Transverse colon (tissue), 4 donors: ENCODE results near the gene RAB6D. TPM values are rescaled to one million over a fixed set of nuclear protein-coding genes. Genes with fewer than 3 reads are reported as not detected.
"Not testable (repeated sequence)": the region's sequence is repeated elsewhere in the genome, so short reads cannot be mapped to it uniquely, and the experiment has no call there.

ENCODE experiments used
- DNase-seq: peaks from one replicate; pipeline ENCODE4 v3.0.0-alpha.2; 2019
- H3K27ac ChIP-seq, 4 donors: fragments of 200-600 bp; sonication (generic); 2 replicates each; pipeline ENCODE4 v1.5.1; 2016 to 2018; ENCODE audit warnings: inconsistent platforms in 4 of 4
- H3K27me3 ChIP-seq: fragments of 200-600 bp; sonication (generic); 2 replicates; pipeline ENCODE4 v1.5.1; 2017; ENCODE audit warnings: inconsistent platforms
- H3K36me3 ChIP-seq, 4 donors: fragments of 200-600 bp; sonication (generic); 2 replicates each; pipeline ENCODE4 v1.5.1; 2017 to 2019; ENCODE audit warnings: inconsistent platforms in 4 of 4
- H3K4me1 ChIP-seq, 4 donors: fragments of 200-600 bp; sonication (generic); 2 replicates each; pipeline ENCODE4 v1.5.1; 2017 to 2020; ENCODE audit warnings: inconsistent platforms in 4 of 4
- H3K4me3 ChIP-seq, 4 donors: fragments of 200-600 bp; sonication (generic); 1 replicate in 1 of 4; 2 replicates in 3 of 4; pipeline versions ENCODE4 v1.5.1 to v1.6.1; 2017 to 2019; ENCODE audit warnings: inconsistent platforms in 4 of 4
- H3K9me3 ChIP-seq, 2 donors: fragments of 200-600 bp; sonication (generic); 2 replicates each; pipeline ENCODE4 v1.5.1; 2017 to 2019; ENCODE audit warnings: inconsistent platforms in 2 of 2
- CTCF ChIP-seq, 5 experiments: fragments of 200-600 bp in 3 of 5; fragments of 450-650 bp in 2 of 5; sonication (generic) in 3 of 5; IDR thresholded peaks; 1 replicate in 2 of 5; 2 replicates in 3 of 5; pipeline ENCODE4 v1.5.1; 2016 to 2017; ENCODE audit warnings: antibody characterized with exemption in 5 of 5, inconsistent platforms in 3 of 5, mild to moderate bottlenecking in 2 of 5, moderate library complexity in 1 of 5
- EP300 ChIP-seq: sonication (generic); formaldehyde crosslinking; IDR thresholded peaks from one replicate; pipeline ENCODE4 v1.6.1; 2017; ENCODE audit warnings: antibody characterized with exemption, low read depth
- POLR2A ChIP-seq: fragments of 450-650 bp; IDR thresholded peaks from one replicate; pipeline ENCODE4 v1.6.1; 2016; ENCODE audit warnings: antibody characterized with exemption, mild to moderate bottlenecking, moderate library complexity
- POLR2AphosphoS5 ChIP-seq, 3 donors: sonication (generic); formaldehyde crosslinking; IDR thresholded peaks; one replicate each; pipeline ENCODE4 v1.6.1; 2016; ENCODE audit warnings: antibody characterized with exemption in 3 of 3
- WGBS, 2 donors: methylation state at CpG; one replicate each; pipeline ENCODE4 v1.1.5; 2018; ENCODE audit warnings: low coverage in 1 of 2; 5-methylcytosine and 5-hydroxymethylcytosine counted together
- in situ Hi-C, 4 donors: fragments of 200-750 bp; cut with MboI; loops; one replicate each; pipeline versions ENCODE4 v1.15.0 to v1.15.1; 2017; ENCODE audit warnings: low sequenced_read_pairs in 3 of 4, low pct_ligation_motif_present in 1 of 4, low pct_unique_long_range_greater_than_20kb in 1 of 4
- intact Hi-C: fragments of 100-400 bp; cut with DNase I; formaldehyde crosslinking; loops from one replicate; pipeline ENCODE4 v1.15.1; 2023; ENCODE audit warnings: low total_unique reads
- total RNA-seq, 4 donors: library from RNA; depleted of rRNA; stranded (reverse); fragments of >200 nt; gene quantifications; one replicate each; pipeline ENCODE4 v1.1.0, GENCODE V29; 2016

RAB6D gene
- total RNA-seq, 4 donors from 2014 or later, result 1.00 to 2.5 (median 2.0) TPM

- intact Hi-C loops, H3K4me3 ChIP-seq, H3K27ac ChIP-seq, H3K36me3 ChIP-seq, H3K9me3 ChIP-seq, H3K4me1 ChIP-seq, DNase-seq: not testable (repeated sequence)
- 22 to 35% methylated on average over 6 of the region's 6 CpGs for WGBS, 2 donors
- peak in 1 of 5 experiments; percentile 9 for TF ChIP-seq CTCF (IDR thresholded peaks at IDR 0.05)
- in situ Hi-C loops, result loop anchor here in 1 of 4 donors (25.0 kb wide), 1 partner anchor 173 kb away; no protein-coding TSS in a partner anchor
- peaks cover 11% of the 10 kb centered on the region for H3K27me3 ChIP-seq
Measured at GRCh38 chr2:131335319-131335718, 28.6 kb downstream of the RAB6D start.

- in situ Hi-C loops, result loop anchor here in 1 of 4 donors (25.0 kb wide), 1 partner anchor 170 kb away; no protein-coding TSS in a partner anchor
- intact Hi-C loops, DNase-seq, H3K4me3 ChIP-seq, H3K27ac ChIP-seq, H3K4me1 ChIP-seq, H3K36me3 ChIP-seq, H3K9me3 ChIP-seq: not testable (repeated sequence)
- WGBS, 2 donors, result 91 to 100% methylated on average over 2 to 3 of the region's 3 CpGs
- H3K27me3 ChIP-seq, result peaks cover 23% of the 10 kb centered on the region
Measured at GRCh38 chr2:131332709-131333108, 31.3 kb downstream of the RAB6D start.

- H3K27me3 ChIP-seq, result peaks cover 23% of the 10 kb centered on the region
- in situ Hi-C loops, result loop anchor here in 1 of 4 donors (25.0 kb wide), 1 partner anchor 169 kb away; no protein-coding TSS in a partner anchor
- H3K9me3 ChIP-seq, H3K4me3 ChIP-seq, intact Hi-C loops, DNase-seq, H3K27ac ChIP-seq, H3K36me3 ChIP-seq, H3K4me1 ChIP-seq: not testable (repeated sequence)
- WGBS, 2 donors, result 16 to 40% methylated on average over 1 to 19 of the region's 43 CpGs
Measured at GRCh38 chr2:131331000-131331399, 33.0 kb downstream of the RAB6D start.

- Histone ChIP-seq H3K36me3 (no peaks in the 10 kb centered on the region), H3K9me3 (no peaks in the 10 kb centered on the region), H3K27ac (no peak overlapping the region), H3K4me1 (no peaks in the 10 kb centered on the region), H3K4me3 (no peak overlapping the region), H3K27me3 (no peaks in the 10 kb centered on the region)
- no peak for DNase-seq
- intact Hi-C loops (no loop called here), in situ Hi-C loops (no loop called here)
- WGBS, 2 donors, result 74 to 100% methylated on average over 1 to 6 of the region's 6 CpGs
- TF ChIP-seq POLR2A (no peak), CTCF (IDR thresholded peaks at IDR 0.05) (no peak), EP300 (no peak), POLR2AphosphoS5 (IDR thresholded peaks at IDR 0.05) (no peak)
Measured at GRCh38 chr2:131322209-131322608, 41.8 kb downstream of the RAB6D start.

GRCh38 chr2:131321344-131321743, 42.6 kb downstream of the RAB6D start:
- DNase-seq, H3K4me1 ChIP-seq, H3K9me3 ChIP-seq, intact Hi-C loops, in situ Hi-C loops, H3K36me3 ChIP-seq, H3K27me3 ChIP-seq, H3K4me3 ChIP-seq, H3K27ac ChIP-seq: not testable (repeated sequence)
- 79 to 80% methylated on average over 1 of the region's 1 CpG for WGBS, 2 donors

- H3K4me3 ChIP-seq, DNase-seq, H3K27me3 ChIP-seq, intact Hi-C loops, H3K9me3 ChIP-seq, H3K4me1 ChIP-seq, H3K36me3 ChIP-seq, in situ Hi-C loops, H3K27ac ChIP-seq: not testable (repeated sequence)
- TF ChIP-seq CTCF (IDR thresholded peaks at IDR 0.05), result peak in 1 of 5 experiments; percentile 25
- WGBS, 2 donors, result 79% methylated on average over 2 of the region's 2 CpGs; no CpG with 5 or more reads in 1 of the 2 donors
Measured at GRCh38 chr2:131311001-131311400, 53.0 kb downstream of the RAB6D start.
